ENCODE data around the gene DLG4. TPM values are rescaled to one million over a fixed set of nuclear protein-coding genes. Genes with fewer than 3 reads are reported as not detected.

DLG4 gene
- total RNA-seq, 1 donor from 2014 or later: 6.1 TPM

GRCh38 chr17:7156342-7156940, 63.2 kb downstream of the DLG4 start:
- Histone ChIP-seq H3K36me3 (ENCODE audit: control insufficient read depth, insufficient read depth, low read length) (no peaks in the 10 kb centered on the region), H3K4me3 (ENCODE audit: low read depth, low read length) (no peak overlapping the region), H3K27me3 (ENCODE audit: control insufficient read depth, insufficient read depth, low read length) (peaks cover 2% of the 10 kb centered on the region)
- DNase-seq (ENCODE audit: low read depth): no peak
- TF ChIP-seq, protein P1, sequence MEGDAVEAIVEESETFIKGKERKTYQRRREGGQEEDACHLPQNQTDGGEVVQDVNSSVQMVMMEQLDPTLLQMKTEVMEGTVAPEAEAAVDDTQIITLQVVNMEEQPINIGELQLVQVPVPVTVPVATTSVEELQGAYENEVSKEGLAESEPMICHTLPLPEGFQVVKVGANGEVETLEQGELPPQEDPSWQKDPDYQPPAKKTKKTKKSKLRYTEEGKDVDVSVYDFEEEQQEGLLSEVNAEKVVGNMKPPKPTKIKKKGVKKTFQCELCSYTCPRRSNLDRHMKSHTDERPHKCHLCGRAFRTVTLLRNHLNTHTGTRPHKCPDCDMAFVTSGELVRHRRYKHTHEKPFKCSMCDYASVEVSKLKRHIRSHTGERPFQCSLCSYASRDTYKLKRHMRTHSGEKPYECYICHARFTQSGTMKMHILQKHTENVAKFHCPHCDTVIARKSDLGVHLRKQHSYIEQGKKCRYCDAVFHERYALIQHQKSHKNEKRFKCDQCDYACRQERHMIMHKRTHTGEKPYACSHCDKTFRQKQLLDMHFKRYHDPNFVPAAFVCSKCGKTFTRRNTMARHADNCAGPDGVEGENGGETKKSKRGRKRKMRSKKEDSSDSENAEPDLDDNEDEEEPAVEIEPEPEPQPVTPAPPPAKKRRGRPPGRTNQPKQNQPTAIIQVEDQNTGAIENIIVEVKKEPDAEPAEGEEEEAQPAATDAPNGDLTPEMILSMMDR (IDR thresholded peaks at IDR 0.05; ENCODE audit: insufficient read depth, low read length, poor library complexity, severe bottlenecking): no peak

DNA sequence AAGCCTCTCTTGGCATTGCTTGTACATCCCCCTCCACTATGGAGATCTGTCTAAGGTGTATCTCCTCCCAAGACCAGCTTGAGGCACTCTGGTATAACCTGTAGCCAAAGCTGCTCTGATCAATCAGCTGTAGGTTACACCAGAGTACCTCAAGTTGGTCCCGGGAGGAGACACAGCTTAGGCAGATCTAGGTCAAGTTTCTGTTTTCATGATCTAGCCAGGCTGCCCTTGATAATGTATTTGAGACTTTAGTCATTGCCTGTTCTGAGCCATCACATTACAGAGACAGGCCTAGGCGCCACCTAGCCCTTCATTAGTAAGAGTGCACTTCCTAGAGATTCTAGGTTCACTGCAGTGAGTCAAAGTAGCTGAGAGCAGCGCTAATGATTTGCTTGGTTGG, 71.9 kb downstream of the DLG4 start:
- H3K4me3 ChIP-seq (ENCODE audit: low read depth, low read length): no peak overlapping the region
- TF ChIP-seq, protein P1 (IDR thresholded peaks at IDR 0.05; ENCODE audit: insufficient read depth, low read length, poor library complexity, severe bottlenecking): no peak
- H3K36me3 ChIP-seq (ENCODE audit: control insufficient read depth, insufficient read depth, low read length): no peaks in the 10 kb centered on the region
- no peak for DNase-seq (ENCODE audit: low read depth)
- H3K27me3 ChIP-seq (ENCODE audit: control insufficient read depth, insufficient read depth, low read length): peaks cover 6% of the 10 kb centered on the region

- Histone ChIP-seq H3K27me3 (ENCODE audit: control insufficient read depth, insufficient read depth, low read length) (peaks cover 11% of the 10 kb centered on the region), H3K4me3 (ENCODE audit: low read depth, low read length) (no peak overlapping the region), H3K36me3 (ENCODE audit: control insufficient read depth, insufficient read depth, low read length) (no peaks in the 10 kb centered on the region)
- TF ChIP-seq, protein P1 (IDR thresholded peaks at IDR 0.05; ENCODE audit: insufficient read depth, low read length, poor library complexity, severe bottlenecking): no peak
- DNase-seq (ENCODE audit: low read depth): no peak
These were observed 73.5 kb downstream of the DLG4 start for GRCh38 chr17:7146115-7146514.

GRCh38 chr17:7144213-7144612, 75.4 kb downstream of the DLG4 start:
- peaks cover 20% of the 10 kb centered on the region for H3K27me3 ChIP-seq (ENCODE audit: control insufficient read depth, insufficient read depth, low read length)
- H3K4me3 ChIP-seq (ENCODE audit: low read depth, low read length): no peak overlapping the region
- TF ChIP-seq, protein P1 (IDR thresholded peaks at IDR 0.05; ENCODE audit: insufficient read depth, low read length, poor library complexity, severe bottlenecking): no peak
- DNase-seq (ENCODE audit: low read depth): no peak
- H3K36me3 ChIP-seq (ENCODE audit: control insufficient read depth, insufficient read depth, low read length): no peaks in the 10 kb centered on the region

GRCh38 chr17:7141824-7142223, 77.8 kb downstream of the DLG4 start:
- Histone ChIP-seq H3K36me3 (ENCODE audit: control insufficient read depth, insufficient read depth, low read length) (no peaks in the 10 kb centered on the region), H3K4me3 (ENCODE audit: low read depth, low read length) (no peak overlapping the region), H3K27me3 (ENCODE audit: control insufficient read depth, insufficient read depth, low read length) (peaks cover 31% of the 10 kb centered on the region)
- DNase-seq (ENCODE audit: low read depth): peak; percentile 4
- TF ChIP-seq, protein P1 (IDR thresholded peaks at IDR 0.05; ENCODE audit: insufficient read depth, low read length, poor library complexity, severe bottlenecking): no peak

- no peak overlapping the region for H3K4me3 ChIP-seq (ENCODE audit: low read depth, low read length)
- TF ChIP-seq, protein P1 (IDR thresholded peaks at IDR 0.05; ENCODE audit: insufficient read depth, low read length, poor library complexity, severe bottlenecking): no peak
These were observed 80.2 kb downstream of the DLG4 start for GRCh38 chr17:7139400-7139799.

More at GRCh38 chr17:7139400-7139799, 80.2 kb downstream of the DLG4 start:
- Histone ChIP-seq H3K27me3 (ENCODE audit: control insufficient read depth, insufficient read depth, low read length) (peaks cover 28% of the 10 kb centered on the region), H3K36me3 (ENCODE audit: control insufficient read depth, insufficient read depth, low read length) (no peaks in the 10 kb centered on the region)
- no peak for DNase-seq (ENCODE audit: low read depth)
